K562 (cell line): ENCODE measurements around the gene ANO8. TPM values are rescaled to one million over a fixed set of nuclear protein-coding genes. Genes with fewer than 3 reads are reported as not detected.

Experiments used
- ATAC-seq: fragments of 200-7000 bp; cut with Tn5 transposase; 3 replicates; pipeline ENCODE4 v1.9.1; 2020; ENCODE audit warnings: moderate library complexity
- BruUV-seq: library from RNA; stranded (reverse); fragments of 400-500 nt; replicated peaks from 2 replicates; lab custom pipeline; 2021; lab: Mats Ljungman, UMichigan
- CTCF ChIA-PET: fragments of 300-600 bp; formaldehyde crosslinking; extraction: SDS; loops from one replicate; lab custom pipeline; 2021; ENCODE audit warnings: low intra/inter-chr PET ratio; lab: Yijun Ruan, JAX
- POLR2A ChIA-PET: fragments of 300-600, 350-650 bp; sonication (Branson Sonifier 250); formaldehyde crosslinking; extraction: SDS; loops from one replicate; lab custom pipeline; 2021; ENCODE audit warnings: antibody characterized with exemption, inconsistent platforms; lab: Yijun Ruan, JAX
- DNase-seq, 4 experiments: peaks; one replicate each; pipeline versions ENCODE4 v3.0.0 to v3.0.0-alpha.2; 2011 to 2018; ENCODE audit warnings: low spot score in 3 of 4, mixed read lengths in 3 of 4; ENCODE audit errors: extremely low read depth in 1 of 4
- FAIRE-seq: peaks from 2 replicates; lab custom pipeline; 2011; peaks lifted over from hg19 to GRCh38; lab: Jason Lieb, UNC
- H2AFZ ChIP-seq: 2 replicates; pipeline ENCODE4 v1.6.0; 2011; ENCODE audit warnings: low read depth, low read length, control low read depth, inconsistent platforms
- H3K27ac ChIP-seq: fragments of 200-600 bp; 3 replicates; pipeline ENCODE4 v1.8.0; 2011; ENCODE audit warnings: low read depth, mild to moderate bottlenecking, control low read depth, inconsistent platforms, low read length, moderate library complexity, mixed read lengths; ENCODE audit errors: extremely low read depth
- H3K27me3 ChIP-seq, 2 experiments: fragments of 300-600 bp in 1 of 2; 2 replicates in 1 of 2; 3 replicates in 1 of 2; pipeline versions ENCODE4 v1.6.0 to v1.8.0; 2011; ENCODE audit warnings: inconsistent platforms in 2 of 2, low read length in 2 of 2, mild to moderate bottlenecking in 1 of 2, mixed read lengths in 1 of 2, moderate library complexity in 1 of 2; ENCODE audit not compliant: control insufficient read depth in 2 of 2, insufficient read depth in 2 of 2
- H3K36me3 ChIP-seq: fragments of 300-600 bp; 3 replicates; pipeline ENCODE4 v1.8.0; 2011; ENCODE audit warnings: mild to moderate bottlenecking, low read length, inconsistent platforms; ENCODE audit not compliant: control insufficient read depth, insufficient read depth
- H3K4me1 ChIP-seq, 2 experiments: fragments of 200-600 bp in 1 of 2; replicated peaks in 1 of 2; 2 replicates in 1 of 2; 3 replicates in 1 of 2; pipeline versions ENCODE4 v1.5.1 to v1.8.0; 2011; ENCODE audit warnings: inconsistent platforms in 2 of 2, low read length in 2 of 2, mild to moderate bottlenecking in 1 of 2, mixed read lengths in 1 of 2, moderate library complexity in 1 of 2; ENCODE audit not compliant: control insufficient read depth in 2 of 2, insufficient read depth in 2 of 2
- H3K4me2 ChIP-seq: 2 replicates; pipeline ENCODE4 v1.6.1; 2011; ENCODE audit warnings: low read length, control low read depth, inconsistent platforms, mixed read lengths; ENCODE audit not compliant: insufficient read depth
- H3K4me3 ChIP-seq: fragments of 200-600 bp; sonication (generic), shearing (Covaris generic); 2 replicates; pipeline ENCODE4 v1.5.1; 2016; ENCODE audit warnings: control low read depth, inconsistent platforms
- H3K79me2 ChIP-seq: fragments of 200-600 bp; 3 replicates; pipeline ENCODE4 v1.8.0; 2011; ENCODE audit warnings: low read length, inconsistent platforms; ENCODE audit not compliant: control insufficient read depth, insufficient read depth
- H3K9ac ChIP-seq, 2 experiments: 2 replicates each; pipeline versions ENCODE4 v1.6.0 to v1.6.1; 2011; ENCODE audit warnings: low read depth in 2 of 2, low read length in 2 of 2, control low read depth in 1 of 2, inconsistent platforms in 1 of 2, mild to moderate bottlenecking in 1 of 2, mixed read lengths in 1 of 2; ENCODE audit not compliant: insufficient read depth in 1 of 2
- H3K9me1 ChIP-seq: one replicate; pipeline ENCODE4 v1.6.0; 2011; ENCODE audit warnings: inconsistent platforms, mild to moderate bottlenecking, low read length, moderate library complexity; ENCODE audit not compliant: control insufficient read depth, insufficient read depth
- H3K9me3 ChIP-seq: replicated peaks from 2 replicates; pipeline ENCODE4 v1.5.1; 2011; ENCODE audit warnings: low read depth, low read length, inconsistent platforms; ENCODE audit not compliant: control insufficient read depth, insufficient read depth
- H4K20me1 ChIP-seq: replicated peaks from 2 replicates; pipeline ENCODE4 v1.6.1; 2011; ENCODE audit warnings: low read length, inconsistent platforms, mixed read lengths; ENCODE audit not compliant: control insufficient read depth, insufficient read depth
- BCOR ChIP-seq: fragments of 450-650 bp; IDR thresholded peaks from 2 replicates; pipeline ENCODE4 v1.6.1; 2016
- CBX3 ChIP-seq, 2 experiments: IDR thresholded peaks; 1 replicate in 1 of 2; 2 replicates in 1 of 2; pipeline ENCODE4 v1.6.1; 2012; ENCODE audit warnings: inconsistent platforms in 2 of 2, low read length in 2 of 2, borderline replicate concordance in 1 of 2, control low read depth in 1 of 2
- EP400 ChIP-seq: fragments of 450-650 bp; IDR thresholded peaks from 2 replicates; pipeline ENCODE4 v1.6.1; 2017; ENCODE audit warnings: antibody characterized with exemption, mild to moderate bottlenecking, moderate library complexity
- KDM5B ChIP-seq: fragments of 200-600 bp; sonication (generic); IDR thresholded peaks from 2 replicates; pipeline ENCODE4 v1.6.1; 2012; ENCODE audit warnings: low read depth, mild to moderate bottlenecking, moderate library complexity, low read length, control low read depth, inconsistent platforms; ENCODE audit not compliant: insufficient replicate concordance
- RBM25 ChIP-seq: fragments of 200-400 bp; formaldehyde crosslinking; IDR thresholded peaks from 2 replicates; pipeline ENCODE4 v1.6.1; 2018; ENCODE audit warnings: low read length, low read depth, moderate library complexity; ENCODE audit not compliant: severe bottlenecking
- TRIM28 ChIP-seq: fragments of 450-650 bp; IDR thresholded peaks from 2 replicates; pipeline ENCODE4 v1.6.1; 2017
- ZNF232 ChIP-seq: sonication (generic); formaldehyde crosslinking; IDR thresholded peaks from 2 replicates; pipeline ENCODE4 v1.8.0; 2022; ENCODE audit warnings: mild to moderate bottlenecking, missing genetic modification reagents
- WGBS: fragments of 100-300 bp; shearing (Covaris generic); methylation state at CpG from one replicate; pipeline ENCODE4 v1.1.6; 2016; ENCODE audit warnings: low coverage, mixed read lengths; ENCODE audit not compliant: insufficient coverage; ENCODE audit errors: missing lambda C conversion rate; 5-methylcytosine and 5-hydroxymethylcytosine counted together
- in situ Hi-C: fragments of 300-500 bp; cut with MboI; formaldehyde crosslinking; loops from 4 replicates; pipeline ENCODE4 v1.15.0; 2018; ENCODE audit warnings: inconsistent platforms, mixed read lengths
- intact Hi-C: fragments of 100-400 bp; cut with micrococcal nuclease; formaldehyde crosslinking; loops from 2 replicates; pipeline ENCODE4 v1.14.2; 2022
- polyA plus RNA-seq, 8 experiments: library from polyadenylated mRNA; depleted of rRNA in 4 of 8; stranded (reverse) in 5 of 8; unstranded in 3 of 8; fragments of >200 nt; fragmentation: Nextera tagmentation in 2 of 8; fragmentation: Illumina TruSeq in 1 of 8; extraction: Ambion mirVana in 2 of 8; extraction: Trizol in 1 of 8; gene quantifications; 2 replicates each; pipeline versions ENCODE4 v1.2.1 to v1.2.3, GENCODE V29; 2011 to 2014; ENCODE audit warnings: inconsistent platforms in 1 of 8, missing spikeins in 1 of 8
- total RNA-seq, 7 experiments: library from RNA; depleted of rRNA in 6 of 7; stranded (reverse); fragments of >200 nt in 6 of 7; fragmentation: Illumina TruSeq in 2 of 7; extraction: Trizol in 2 of 7; gene quantifications; 2 replicates each; pipeline versions ENCODE4 v1.2.1 to v1.2.3, GENCODE V29; 2011 to 2021; ENCODE audit warnings: low replicate concordance in 1 of 7
- TF ChIP-seq, protein P1 (sequence below): fragments of 450-650 bp; IDR thresholded peaks from 2 replicates; pipeline ENCODE4 v1.6.1; 2018; ENCODE audit warnings: mild to moderate bottlenecking, low read depth; ENCODE audit not compliant: partially characterized antibody

ANO8 gene
- total and polyA plus RNA-seq, 9 of the 15 experiments (the other 6 are each of a cell fraction or from before 2014, with no cell fraction given): 0.07 to 7.6 (median 2.3) TPM; not detected in 1

DNA sequence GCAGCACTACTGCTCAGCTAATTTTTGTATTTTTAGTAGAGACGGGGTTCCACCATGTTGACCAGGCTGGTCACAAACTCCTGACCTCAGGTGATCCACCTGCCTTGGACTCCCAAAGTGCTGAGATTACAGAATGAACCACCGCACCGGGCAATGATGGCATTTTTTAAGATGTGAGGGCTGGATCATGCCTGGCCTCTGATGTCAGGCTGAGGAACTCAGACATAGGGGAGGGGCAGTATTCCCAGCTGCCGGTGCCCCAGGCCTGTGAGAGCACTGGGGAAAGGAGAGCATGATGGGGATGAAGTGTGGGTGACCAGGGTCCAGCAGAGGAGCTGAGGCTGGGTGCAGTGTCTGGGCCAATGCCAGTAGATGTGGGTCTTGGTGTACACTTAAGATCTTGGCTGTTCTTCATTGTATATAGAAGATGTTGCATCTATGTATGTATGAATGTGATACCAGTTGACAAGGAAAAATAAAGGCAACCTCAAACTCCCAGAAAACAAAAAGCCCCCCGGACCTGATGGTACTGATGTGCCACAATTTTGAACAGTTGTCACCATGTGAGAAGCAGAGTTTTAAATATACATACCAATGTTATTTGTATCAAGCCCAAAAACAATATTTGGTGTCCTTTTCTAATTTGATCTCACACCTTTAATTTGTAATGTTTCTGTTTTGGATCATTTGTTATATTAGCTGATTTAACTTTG is 45.9 kb upstream of the ANO8 start:
- Histone ChIP-seq H3K27ac (no peak overlapping the region), H3K79me2 (no peaks in the 10 kb centered on the region), H3K4me1 (peaks cover 15 to 18% of the 10 kb centered on the region in 2 experiments; a peak in 4 of 5 replicates), H3K27me3 (no peaks in the 10 kb centered on the region), H4K20me1 (no peaks in the 10 kb centered on the region), H2AFZ (no peak overlapping the region), H3K36me3 (no peaks in the 10 kb centered on the region), H3K4me2 (no peak overlapping the region), H3K9me1 (no peaks in the 10 kb centered on the region), H3K9me3 (peaks cover 3% of the 10 kb centered on the region; the same call in 1 of the 2 replicates), H3K4me3 (no peak overlapping the region), H3K9ac (no peak overlapping the region)
- TF ChIP-seq TRIM28: 0 out of 2 replicates have a peak, but pooled peaks have one; percentile 58
- TF ChIP-seq ZNF232 (CRISPR knock-in tag): no peak
- TF ChIP-seq CBX3 (IDR thresholded peaks at IDR 0.05; ENCODE audit: borderline replicate concordance in 1 of 2, low read length in 2 of 2): peak in 1 of 2 experiments; percentile 87; a peak in 2 of 3 replicates
- no peak for TF ChIP-seq EP400
- TF ChIP-seq, protein P1, sequence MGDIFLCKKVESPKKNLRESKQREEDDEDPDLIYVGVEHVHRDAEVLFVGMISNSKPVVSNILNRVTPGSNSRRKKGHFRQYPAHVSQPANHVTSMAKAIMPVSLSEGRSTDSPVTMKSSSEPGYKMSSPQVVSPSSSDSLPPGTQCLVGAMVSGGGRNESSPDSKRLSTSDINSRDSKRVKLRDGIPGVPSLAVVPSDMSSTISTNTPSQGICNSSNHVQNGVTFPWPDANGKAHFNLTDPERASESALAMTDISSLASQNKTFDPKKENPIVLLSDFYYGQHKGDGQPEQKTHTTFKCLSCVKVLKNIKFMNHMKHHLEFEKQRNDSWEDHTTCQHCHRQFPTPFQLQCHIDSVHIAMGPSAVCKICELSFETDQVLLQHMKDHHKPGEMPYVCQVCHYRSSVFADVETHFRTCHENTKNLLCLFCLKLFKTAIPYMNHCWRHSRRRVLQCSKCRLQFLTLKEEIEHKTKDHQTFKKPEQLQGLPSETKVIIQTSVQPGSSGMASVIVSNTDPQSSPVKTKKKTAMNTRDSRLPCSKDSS: peak; percentile 33
- no peak for TF ChIP-seq KDM5B
- peak; percentile 39; the same call in 1 of the 2 replicates for TF ChIP-seq BCOR
- peak; percentile 93 for TF ChIP-seq RBM25
- no peak for ATAC-seq
- ChIA-PET POLR2A (no interaction called here), CTCF (interaction anchor here (0.6 kb wide), 1 partner anchor 80 kb away, joined by 3 read pairs; no protein-coding TSS in a partner anchor)
- BruUV-seq: no TSS peak
- WGBS: 74% methylated on average over 5 of the region's 5 CpGs
- intact Hi-C loops: no loop called here
- in situ Hi-C loops: loop anchor here (10.0 kb wide), 1 partner anchor 316 kb away; no protein-coding TSS in a partner anchor
- no peak for DNase-seq
- no peak for FAIRE-seq
